Measurements from ENCODE around the gene THOC6. TPM values are rescaled to one million over a fixed set of nuclear protein-coding genes. Genes with fewer than 3 reads are reported as not detected.
A peak's percentile ranks its signal among the peaks of the same experiment; 100 is the strongest.

THOC6 gene
- total and polyA plus RNA-seq, 9 of the 15 experiments (the other 6 are each of a cell fraction or from before 2014, with no cell fraction given): 2.5 to 65.4 (median 42.3) TPM

GRCh38 chr16:2985462-2985861 lies 38.4 kb upstream of the THOC6 start:
- FAIRE-seq: no peak
- Histone ChIP-seq H3K4me2 (ENCODE audit: insufficient read depth, low read length) (no peak overlapping the region), H4K20me1 (replicated peaks; ENCODE audit: control insufficient read depth, insufficient read depth, low read length) (no peaks in the 10 kb centered on the region), H3K79me2 (ENCODE audit: control insufficient read depth, insufficient read depth, low read length) (peaks cover 7% of the 10 kb centered on the region), H3K36me3 (ENCODE audit: control insufficient read depth, insufficient read depth, low read length) (no peaks in the 10 kb centered on the region), H3K9me3 (replicated peaks; ENCODE audit: control insufficient read depth, insufficient read depth, low read depth, low read length) (no peaks in the 10 kb centered on the region), H3K4me3 (no peak overlapping the region), H2AFZ (ENCODE audit: low read depth, low read length) (no peak overlapping the region), H3K27me3 (ENCODE audit: control insufficient read depth in 2 of 2, insufficient read depth in 2 of 2, low read length in 2 of 2) (no peaks in the 10 kb centered on the region), H3K9ac (ENCODE audit: insufficient read depth in 1 of 2, low read depth in 2 of 2, low read length in 2 of 2) (peak overlapping the region in 1 of 2 experiments; percentile 23; a peak in 2 of 4 replicates), H3K4me1 (replicated peaks in 1 of 2; ENCODE audit: control insufficient read depth in 2 of 2, insufficient read depth in 2 of 2, low read length in 2 of 2) (peaks cover 19 to 71% of the 10 kb centered on the region in 2 experiments), H3K27ac (ENCODE audit: extremely low read depth, low read depth, low read length) (no peak overlapping the region), H3K9me1 (ENCODE audit: control insufficient read depth, insufficient read depth, low read length) (no peaks in the 10 kb centered on the region)
- ChIA-PET CTCF (ENCODE audit: low intra/inter-chr PET ratio) (no interaction called here), POLR2A (interaction anchor here (1.0 to 1.2 kb wide), 2 partner anchors 15 to 140 kb away, joined by 3 to 5 read pairs; no protein-coding TSS in a partner anchor)
- TF ChIP-seq PRMT5 (CRISPR knock-in tag; IDR thresholded peaks at IDR 0.05): no peak
- intact Hi-C loops (cut with micrococcal nuclease): no loop called here
- BruUV-seq (replicated peaks): no TSS peak
- no peak for DNase-seq (ENCODE audit: extremely low read depth in 1 of 4, low spot score in 3 of 4)
- in situ Hi-C loops (cut with MboI): no loop called here
- no peak for ATAC-seq
- 84% methylated on average over 8 of the region's 9 CpGs for WGBS (ENCODE audit: insufficient coverage, low coverage, missing lambda C conversion rate)

DNA sequence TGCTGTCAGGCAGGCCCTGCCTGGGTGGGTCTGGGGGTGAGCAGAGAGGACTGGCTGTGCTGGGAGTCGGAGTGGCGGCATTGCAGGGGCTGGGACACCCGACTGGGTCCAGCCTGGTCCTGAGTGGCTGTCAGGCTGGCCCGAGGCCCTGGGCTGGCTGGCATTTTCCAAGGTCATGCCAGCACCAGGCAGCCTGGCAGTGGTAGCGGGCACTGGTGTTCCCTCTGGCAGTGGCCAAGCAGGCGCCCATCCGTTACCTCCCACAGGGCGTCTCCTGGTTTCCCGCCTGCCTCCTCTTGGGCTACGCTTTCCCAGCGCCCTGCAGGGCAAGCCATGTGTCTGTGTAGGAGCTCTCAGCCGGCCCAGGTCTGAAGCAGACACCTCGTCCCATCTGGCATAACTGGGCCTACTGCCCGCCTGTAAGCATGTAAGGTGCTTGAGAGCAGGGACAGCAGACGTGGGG lies 37.9 kb upstream of the THOC6 start:
- no peak for ATAC-seq
- 0 out of 2 replicates have a peak, but pooled peaks have one; percentile 51 for TF ChIP-seq ZKSCAN1 (IDR thresholded peaks at IDR 0.05; ENCODE audit: low read depth, low read length)
- TF ChIP-seq ZFX (CRISPR knock-in tag; IDR thresholded peaks at IDR 0.05): no peak
- TF ChIP-seq HNRNPUL1 (IDR thresholded peaks at IDR 0.05; ENCODE audit: low read length): no peak
- TF ChIP-seq BRF1 (IDR thresholded peaks at IDR 0.05; ENCODE audit: borderline replicate concordance, extremely low read depth, insufficient read length): no peak
- TF ChIP-seq PURB (CRISPR knock-in tag; IDR thresholded peaks at IDR 0.05; ENCODE audit: low read depth): no peak
- TF ChIP-seq PHTF2 (CRISPR knock-in tag; IDR thresholded peaks at IDR 0.05): no peak
- Histone ChIP-seq H4K20me1 (replicated peaks; ENCODE audit: control insufficient read depth, insufficient read depth, low read length) (no peaks in the 10 kb centered on the region), H3K27ac (ENCODE audit: extremely low read depth, low read depth, low read length) (no peak overlapping the region), H2AFZ (ENCODE audit: low read depth, low read length) (no peak overlapping the region), H3K4me1 (replicated peaks in 1 of 2; ENCODE audit: control insufficient read depth in 2 of 2, insufficient read depth in 2 of 2, low read length in 2 of 2) (peaks cover 19 to 71% of the 10 kb centered on the region in 2 experiments), H3K4me3 (no peak overlapping the region), H3K36me3 (ENCODE audit: control insufficient read depth, insufficient read depth, low read length) (no peaks in the 10 kb centered on the region), H3K4me2 (ENCODE audit: insufficient read depth, low read length) (no peak overlapping the region), H3K27me3 (ENCODE audit: control insufficient read depth in 2 of 2, insufficient read depth in 2 of 2, low read length in 2 of 2) (no peaks in the 10 kb centered on the region), H3K79me2 (ENCODE audit: control insufficient read depth, insufficient read depth, low read length) (peaks cover 2% of the 10 kb centered on the region; the same call in 2 of the 3 replicates), H3K9me3 (replicated peaks; ENCODE audit: control insufficient read depth, insufficient read depth, low read depth, low read length) (no peaks in the 10 kb centered on the region), H3K9me1 (ENCODE audit: control insufficient read depth, insufficient read depth, low read length) (no peaks in the 10 kb centered on the region), H3K9ac (ENCODE audit: insufficient read depth in 1 of 2, low read depth in 2 of 2, low read length in 2 of 2) (peak overlapping the region in 1 of 2 experiments; percentile 23; a peak in 2 of 4 replicates)
- 65% methylated on average over 15 of the region's 15 CpGs for WGBS (ENCODE audit: insufficient coverage, low coverage, missing lambda C conversion rate)
- DNase-seq (ENCODE audit: extremely low read depth in 1 of 4, low spot score in 3 of 4): no peak
- BruUV-seq (replicated peaks): no TSS peak
- ChIA-PET CTCF (ENCODE audit: low intra/inter-chr PET ratio) (no interaction called here), POLR2A (interaction anchor here (1.0 kb wide), 1 partner anchor 14 kb away, joined by 3 read pairs; no protein-coding TSS in a partner anchor)
- intact Hi-C loops (cut with micrococcal nuclease) (no loop called here), in situ Hi-C loops (cut with MboI) (no loop called here)
- FAIRE-seq: no peak

Measured in K562 (cell line).